Neural cell (in vitro differentiated cells): ENCODE measurements around the gene TSPOAP1. TPM values are rescaled to one million over a fixed set of nuclear protein-coding genes. Genes with fewer than 3 reads are reported as not detected.

Experiments
- H2AFZ ChIP-seq: fragments of 200-600, 300-800 bp; sonication (generic), shearing (Covaris generic); 2 replicates; pipeline ENCODE4 v1.6.0; 2014; ENCODE audit warnings: low read depth, mild to moderate bottlenecking, antibody characterized with exemption, low read length, moderate library complexity
- H3F3A ChIP-seq: fragments of 200-600 bp; shearing (Covaris generic); 2 replicates; pipeline ENCODE4 v1.6.1; 2016; ENCODE audit warnings: mild to moderate bottlenecking, moderate library complexity, mixed read lengths, antibody characterized with exemption, low read length; ENCODE audit not compliant: insufficient read depth, poor library complexity, severe bottlenecking
- H3K27ac ChIP-seq: fragments of 200-600, 300-800 bp; sonication (generic), shearing (Covaris generic); 2 replicates; pipeline ENCODE4 v1.5.1; 2014; ENCODE audit warnings: mild to moderate bottlenecking, low read length, moderate library complexity
- H3K27me3 ChIP-seq: fragments of 300-800, 200-600 bp; sonication (generic), shearing (Covaris generic); 2 replicates; pipeline ENCODE4 v1.6.0; 2014; ENCODE audit warnings: mild to moderate bottlenecking, low read depth, low read length, moderate library complexity; ENCODE audit not compliant: insufficient read depth
- H3K36me3 ChIP-seq: fragments of 300-800, 200-600 bp; sonication (generic), shearing (Covaris generic); 2 replicates; pipeline ENCODE4 v1.5.1; 2014; ENCODE audit warnings: mild to moderate bottlenecking, antibody characterized with exemption, low read length, moderate library complexity; ENCODE audit not compliant: insufficient read depth
- H3K4me2 ChIP-seq: fragments of 300-800, 200-600 bp; sonication (generic), shearing (Covaris generic); 2 replicates; pipeline ENCODE4 v1.6.0; 2014; ENCODE audit warnings: mild to moderate bottlenecking, low read length
- H3K4me3 ChIP-seq: fragments of 300-800, 200-600 bp; sonication (generic), shearing (Covaris generic); 2 replicates; pipeline ENCODE4 v1.5.1; 2014; ENCODE audit warnings: mild to moderate bottlenecking, low read length, moderate library complexity
- H3K79me2 ChIP-seq: fragments of 200-600 bp; shearing (Covaris generic); replicated peaks from 2 replicates; pipeline ENCODE4 v1.6.0; 2014; ENCODE audit warnings: mild to moderate bottlenecking, low read length, moderate library complexity; ENCODE audit not compliant: insufficient read depth
- H3K9ac ChIP-seq: fragments of 300-800, 200-600 bp; sonication (generic), shearing (Covaris generic); 2 replicates; pipeline ENCODE4 v1.6.1; 2016; ENCODE audit warnings: mild to moderate bottlenecking, low read length, mixed read lengths
- H3K9me2 ChIP-seq: fragments of 200-600 bp; shearing (Covaris generic); 2 replicates; pipeline ENCODE4 v1.6.1; 2016; ENCODE audit warnings: mild to moderate bottlenecking, low read length, mixed read lengths; ENCODE audit not compliant: insufficient read depth
- H3K9me3 ChIP-seq: fragments of 200-600, 300-800 bp; sonication (generic), shearing (Covaris generic); 2 replicates; pipeline ENCODE4 v1.6.1; 2016; ENCODE audit warnings: mild to moderate bottlenecking, mixed run types, low read length, moderate library complexity, mixed read lengths
- H4K20me1 ChIP-seq: fragments of 200-600 bp; shearing (Covaris generic); 2 replicates; pipeline ENCODE4 v1.6.1; 2016; ENCODE audit warnings: mild to moderate bottlenecking, mixed run types; ENCODE audit not compliant: insufficient read depth
- CTCF ChIP-seq: fragments of 450-650 bp; IDR thresholded peaks from 2 replicates; pipeline ENCODE4 v1.5.1; 2014; ENCODE audit warnings: antibody characterized with exemption, mild to moderate bottlenecking, moderate library complexity; ENCODE audit not compliant: poor library complexity, severe bottlenecking
- EP300 ChIP-seq: fragments of 450-650 bp; conservative IDR thresholded peaks from 2 replicates; pipeline ENCODE4 v1.6.1; 2014; ENCODE audit warnings: antibody characterized with exemption, mild to moderate bottlenecking, moderate library complexity; ENCODE audit not compliant: poor library complexity, severe bottlenecking
- EZH2 ChIP-seq: fragments of 200-600, 300-800 bp; shearing (Covaris generic), sonication (generic); IDR thresholded peaks from 2 replicates; pipeline ENCODE4 v1.6.1; 2014; ENCODE audit warnings: antibody characterized with exemption, low read length, borderline replicate concordance, mild to moderate bottlenecking; ENCODE audit not compliant: insufficient read depth, poor library complexity, severe bottlenecking
- MXI1 ChIP-seq: fragments of 450-650 bp; conservative IDR thresholded peaks from 2 replicates; pipeline ENCODE4 v1.6.1; 2014; ENCODE audit warnings: antibody characterized with exemption, mild to moderate bottlenecking; ENCODE audit not compliant: poor library complexity, severe bottlenecking
- POLR2AphosphoS5 ChIP-seq: IDR thresholded peaks from 2 replicates; pipeline ENCODE4 v1.6.1; 2012
- RAD21 ChIP-seq: fragments of 450-650 bp; conservative IDR thresholded peaks from 2 replicates; pipeline ENCODE4 v1.6.1; 2014; ENCODE audit warnings: antibody characterized with exemption, mild to moderate bottlenecking, moderate library complexity
- REST ChIP-seq: IDR thresholded peaks from 2 replicates; pipeline ENCODE4 v1.6.1; 2012; ENCODE audit warnings: borderline replicate concordance
- SMC3 ChIP-seq: fragments of 450-650 bp; conservative IDR thresholded peaks from 2 replicates; pipeline ENCODE4 v1.6.1; 2014; ENCODE audit warnings: antibody characterized with exemption, mild to moderate bottlenecking, moderate library complexity; ENCODE audit not compliant: poor library complexity
- TAF1 ChIP-seq: IDR thresholded peaks from 2 replicates; pipeline ENCODE4 v1.6.1; 2012; ENCODE audit warnings: low read depth
- polyA plus RNA-seq: library from polyadenylated mRNA; depleted of rRNA; stranded (reverse); fragments of >200 nt; gene quantifications from 2 replicates; pipeline ENCODE4 v1.2.3, GENCODE V29; 2014

TSPOAP1 gene
- polyA plus RNA-seq, 1 donor from 2014 or later: 103 TPM

DNA sequence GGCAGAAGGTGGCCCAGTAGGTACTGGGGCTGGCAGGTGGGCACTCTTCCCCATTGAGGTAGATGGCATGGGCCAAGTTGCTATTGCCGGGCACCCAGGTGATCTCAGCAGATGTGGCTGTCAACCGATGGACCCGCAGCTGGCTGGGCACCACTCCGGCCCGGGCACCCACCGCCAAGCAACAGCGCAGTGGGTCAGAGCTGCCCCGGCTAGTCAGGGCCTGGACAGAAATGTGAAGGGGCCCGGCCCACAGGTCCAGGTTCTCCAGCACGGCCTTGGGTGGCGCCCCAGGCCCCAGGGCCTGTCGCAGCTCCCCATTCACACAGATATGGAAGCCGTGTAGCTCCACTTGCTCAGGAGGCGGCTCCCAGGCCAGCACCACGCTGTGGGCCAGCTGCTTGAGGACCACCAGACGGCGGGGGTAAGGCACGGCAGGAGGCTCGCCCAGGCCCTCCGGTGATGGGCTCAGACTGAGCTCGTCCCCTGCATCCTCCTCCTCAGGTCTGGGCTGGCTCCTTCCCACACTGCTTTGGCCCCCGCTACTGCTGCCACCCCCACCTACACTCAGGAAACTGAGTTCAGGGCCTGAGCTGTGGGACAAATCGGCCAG, 16.5 kb downstream of the TSPOAP1 start:
- H3K9me3 ChIP-seq: no peaks in the 10 kb centered on the region
- no peak overlapping the region for H3K4me2 ChIP-seq
- H3K4me3 ChIP-seq: no peak overlapping the region
- no peaks in the 10 kb centered on the region for H3K36me3 ChIP-seq
- TF ChIP-seq CTCF: no peak
- no peak for TF ChIP-seq REST
- TF ChIP-seq TAF1: no peak
- TF ChIP-seq EZH2: no peak
- no peak for TF ChIP-seq SMC3
- TF ChIP-seq RAD21: no peak
- no peak for TF ChIP-seq POLR2AphosphoS5
- TF ChIP-seq MXI1: no peak
- no peak for TF ChIP-seq EP300
- no peaks in the 10 kb centered on the region for H3K27me3 ChIP-seq
- no peaks in the 10 kb centered on the region for H4K20me1 ChIP-seq
- no peak overlapping the region for H3K9ac ChIP-seq
- no peaks in the 10 kb centered on the region for H3F3A ChIP-seq
- no peak overlapping the region for H2AFZ ChIP-seq
- no peaks in the 10 kb centered on the region for H3K9me2 ChIP-seq
- no peak overlapping the region for H3K27ac ChIP-seq
- no peaks in the 10 kb centered on the region for H3K79me2 ChIP-seq

DNA sequence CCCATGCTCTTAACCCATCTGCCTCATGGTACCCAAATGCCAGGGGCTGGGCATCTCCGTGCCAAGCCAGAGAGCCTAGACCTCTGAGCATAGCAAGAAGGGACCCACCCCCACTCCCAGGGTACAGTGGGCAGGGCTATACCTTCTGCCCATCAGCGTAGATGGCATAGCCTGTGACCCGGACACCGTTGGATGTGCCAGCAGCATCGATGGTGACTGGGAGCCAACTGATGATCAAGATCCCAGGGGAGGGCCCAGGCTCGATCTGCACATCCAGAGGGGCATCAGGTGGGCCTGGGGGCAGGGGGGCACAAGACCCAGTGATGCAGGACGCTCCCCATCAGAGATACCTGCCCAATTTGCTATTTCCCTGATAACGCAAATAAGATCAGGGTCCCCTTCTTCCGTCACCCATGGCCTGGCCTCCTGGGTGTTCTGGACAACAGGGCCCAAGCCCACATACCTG, 17.1 kb downstream of the TSPOAP1 start:
- H3K4me3 ChIP-seq: no peak overlapping the region
- no peaks in the 10 kb centered on the region for H3K9me3 ChIP-seq
- no peaks in the 10 kb centered on the region for H4K20me1 ChIP-seq
- H3K27ac ChIP-seq: no peak overlapping the region
- no peak overlapping the region for H3K9ac ChIP-seq
- H3K36me3 ChIP-seq: no peaks in the 10 kb centered on the region
- no peaks in the 10 kb centered on the region for H3K27me3 ChIP-seq
- H3F3A ChIP-seq: no peaks in the 10 kb centered on the region
- H3K4me2 ChIP-seq: no peak overlapping the region
- no peaks in the 10 kb centered on the region for H3K79me2 ChIP-seq
- H3K9me2 ChIP-seq: no peaks in the 10 kb centered on the region
- no peak overlapping the region for H2AFZ ChIP-seq
- TF ChIP-seq REST: no peak
- no peak for TF ChIP-seq EP300
- no peak for TF ChIP-seq SMC3
- no peak for TF ChIP-seq EZH2
- TF ChIP-seq TAF1: no peak
- no peak for TF ChIP-seq RAD21
- TF ChIP-seq CTCF: no peak
- TF ChIP-seq MXI1: no peak
- TF ChIP-seq POLR2AphosphoS5: no peak
